Peyer's patch (tissue), 4 donors: ENCODE measurements around the gene CREB3L2. TPM values are rescaled to one million over a fixed set of nuclear protein-coding genes. Genes with fewer than 3 reads are reported as not detected.

Experiments
- DNase-seq, 3 donors: peaks; one replicate each; pipeline ENCODE4 v3.0.0-alpha.2; 2017 to 2019
- H3K27ac ChIP-seq, 4 donors: fragments of 200-600 bp; sonication (generic); one replicate each; pipeline ENCODE4 v1.5.1; 2016 to 2019
- H3K27me3 ChIP-seq, 2 donors: fragments of 200-600 bp; sonication (generic); one replicate each; pipeline ENCODE4 v1.5.1; 2019
- H3K36me3 ChIP-seq, 3 donors: fragments of 200-600 bp; sonication (generic); one replicate each; pipeline ENCODE4 v1.5.1; 2016 to 2019
- H3K4me1 ChIP-seq, 4 donors: fragments of 200-600 bp; sonication (generic); one replicate each; pipeline ENCODE4 v1.5.1; 2016 to 2019
- H3K4me3 ChIP-seq, 4 donors: fragments of 200-600 bp; sonication (generic); 1 replicate in 3 of 4; 2 replicates in 1 of 4; pipeline ENCODE4 v1.5.1; 2016 to 2019; ENCODE audit warnings: mild to moderate bottlenecking in 1 of 4
- H3K9me3 ChIP-seq, 4 donors: fragments of 200-600 bp; sonication (generic); one replicate each; pipeline ENCODE4 v1.5.1; 2016 to 2019; ENCODE audit warnings: mild to moderate bottlenecking in 1 of 4
- POLR2A ChIP-seq, 2 donors: fragments of 450-650 bp; IDR thresholded peaks; one replicate each; pipeline ENCODE4 v1.5.1; 2017; ENCODE audit warnings: antibody characterized with exemption in 2 of 2, mild to moderate bottlenecking in 2 of 2, moderate library complexity in 2 of 2
- total RNA-seq, 4 donors: library from RNA; depleted of rRNA; stranded (reverse); fragments of >200 nt; gene quantifications; one replicate each; pipeline ENCODE4 v1.1.0, GENCODE V29; 2016
- TF ChIP-seq, protein P1 (sequence below), 6 experiments: fragments of 450-650 bp in 4 of 6; fragments of 200-600 bp in 2 of 6; sonication (generic) in 1 of 6; IDR thresholded peaks; one replicate each; pipeline ENCODE4 v1.5.1; 2017 to 2019; ENCODE audit warnings: antibody characterized with exemption in 6 of 6, mild to moderate bottlenecking in 3 of 6, moderate library complexity in 1 of 6

Gene CREB3L2
- total RNA-seq, 4 donors from 2014 or later, result 20.6 to 42.7 (median 33.6) TPM

DNA sequence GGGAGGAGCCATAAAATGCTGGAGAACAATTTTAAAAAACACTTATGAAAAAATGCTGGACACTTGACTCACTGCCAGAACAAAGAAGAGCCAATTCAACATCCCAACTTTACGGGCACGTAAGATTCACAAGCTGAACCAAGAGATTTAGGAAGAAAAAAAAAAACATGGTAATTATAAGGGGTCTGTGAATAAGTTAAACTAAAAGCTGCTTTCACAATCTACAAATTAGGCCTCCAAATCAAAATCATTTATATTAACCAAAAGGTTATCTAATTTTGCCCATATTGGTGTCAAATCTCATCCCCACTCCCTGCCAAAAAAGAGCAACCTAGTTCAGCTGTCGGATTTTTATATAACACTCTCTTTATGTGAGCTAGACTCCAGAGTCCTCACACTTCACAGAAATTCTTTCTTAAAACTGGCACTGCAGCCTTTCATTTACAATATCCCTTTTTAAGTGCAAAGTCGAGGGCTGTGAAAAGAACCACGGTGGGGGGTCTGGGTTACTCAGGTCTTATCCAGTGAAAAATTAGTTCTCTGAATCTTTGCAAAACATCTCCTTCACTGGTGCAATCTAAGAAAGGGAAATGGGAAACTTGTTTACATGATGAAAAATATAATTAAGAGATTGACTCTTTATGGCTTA, 124.7 kb downstream of the CREB3L2 start:
- Histone ChIP-seq H3K27ac (no peak overlapping the region), H3K36me3 (peaks cover 0 to 75% (median 7%) of the 10 kb centered on the region in 3 donors), H3K4me3 (no peak overlapping the region), H3K9me3 (no peaks in the 10 kb centered on the region), H3K27me3 (no peaks in the 10 kb centered on the region), H3K4me1 (no peaks in the 10 kb centered on the region)
- TF ChIP-seq POLR2A (IDR thresholded peaks at IDR 0.05), result no peak
- TF ChIP-seq, protein P1, sequence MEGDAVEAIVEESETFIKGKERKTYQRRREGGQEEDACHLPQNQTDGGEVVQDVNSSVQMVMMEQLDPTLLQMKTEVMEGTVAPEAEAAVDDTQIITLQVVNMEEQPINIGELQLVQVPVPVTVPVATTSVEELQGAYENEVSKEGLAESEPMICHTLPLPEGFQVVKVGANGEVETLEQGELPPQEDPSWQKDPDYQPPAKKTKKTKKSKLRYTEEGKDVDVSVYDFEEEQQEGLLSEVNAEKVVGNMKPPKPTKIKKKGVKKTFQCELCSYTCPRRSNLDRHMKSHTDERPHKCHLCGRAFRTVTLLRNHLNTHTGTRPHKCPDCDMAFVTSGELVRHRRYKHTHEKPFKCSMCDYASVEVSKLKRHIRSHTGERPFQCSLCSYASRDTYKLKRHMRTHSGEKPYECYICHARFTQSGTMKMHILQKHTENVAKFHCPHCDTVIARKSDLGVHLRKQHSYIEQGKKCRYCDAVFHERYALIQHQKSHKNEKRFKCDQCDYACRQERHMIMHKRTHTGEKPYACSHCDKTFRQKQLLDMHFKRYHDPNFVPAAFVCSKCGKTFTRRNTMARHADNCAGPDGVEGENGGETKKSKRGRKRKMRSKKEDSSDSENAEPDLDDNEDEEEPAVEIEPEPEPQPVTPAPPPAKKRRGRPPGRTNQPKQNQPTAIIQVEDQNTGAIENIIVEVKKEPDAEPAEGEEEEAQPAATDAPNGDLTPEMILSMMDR (IDR thresholded peaks at IDR 0.05), result no peak
- DNase-seq, result no peak

DNA sequence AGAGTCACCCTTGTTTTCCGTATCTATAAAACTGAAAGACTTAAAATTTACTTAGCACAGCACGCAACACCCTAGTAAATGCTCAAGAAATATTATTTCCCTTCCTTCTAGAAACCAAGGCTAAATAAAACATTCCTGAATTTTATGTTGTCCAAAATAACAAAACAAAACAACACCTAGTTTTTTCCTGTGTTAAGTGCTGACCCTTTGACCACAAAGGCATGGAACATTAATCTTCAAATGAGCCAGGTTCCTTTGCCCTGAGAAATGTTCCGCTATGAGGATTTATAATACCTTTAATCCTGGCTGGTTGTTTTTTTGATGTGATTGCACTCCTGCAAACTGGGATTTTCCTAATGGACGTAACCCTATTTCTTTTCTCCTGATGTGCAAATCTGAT, 126.1 kb downstream of the CREB3L2 start:
- no peaks in the 10 kb centered on the region for H3K27me3 ChIP-seq
- TF ChIP-seq, protein P1 (IDR thresholded peaks at IDR 0.05), result no peak
- TF ChIP-seq POLR2A (IDR thresholded peaks at IDR 0.05), result no peak
- H3K36me3 ChIP-seq, result peaks cover 0 to 64% (median 0%) of the 10 kb centered on the region in 3 donors
- H3K9me3 ChIP-seq, result no peaks in the 10 kb centered on the region
- DNase-seq, result no peak
- H3K27ac ChIP-seq, result no peak overlapping the region
- H3K4me3 ChIP-seq, result no peak overlapping the region
- no peaks in the 10 kb centered on the region for H3K4me1 ChIP-seq

DNA sequence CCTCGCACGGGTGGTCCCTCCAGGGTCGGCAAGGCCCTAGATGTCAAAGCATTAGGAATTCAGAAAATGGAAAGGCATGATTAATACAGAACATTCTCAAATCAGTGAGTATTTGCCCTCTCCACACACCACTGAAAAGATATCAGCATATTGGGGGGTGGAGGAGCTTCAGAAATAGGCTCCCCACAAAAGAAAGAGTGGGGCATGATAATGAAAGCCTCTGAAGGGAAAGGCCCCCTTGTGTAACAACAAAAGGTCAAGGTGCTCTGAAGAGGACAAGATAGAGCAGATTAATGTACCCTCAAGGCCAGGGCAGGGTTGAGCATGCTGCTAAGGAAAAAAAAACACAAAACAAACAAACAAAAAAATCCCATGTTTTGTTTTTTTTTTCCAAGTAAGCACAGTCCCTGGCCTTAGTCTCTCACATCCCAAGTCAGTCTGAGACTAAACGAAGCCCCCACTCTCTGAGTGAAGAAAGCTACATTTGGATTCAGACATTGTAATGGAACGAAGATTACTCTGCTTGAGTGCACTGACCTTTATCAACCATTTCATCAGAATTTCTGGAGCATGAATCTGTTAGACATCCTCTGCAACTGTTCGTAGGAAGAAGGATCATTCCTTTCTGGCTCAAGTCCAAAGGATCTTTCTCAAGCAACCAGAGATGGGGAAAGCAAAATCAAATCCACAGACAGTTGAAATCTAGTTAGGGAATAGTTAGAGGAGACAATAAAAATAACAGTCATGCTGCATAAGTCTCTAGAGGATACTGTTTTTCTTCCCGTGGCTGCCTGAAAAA, 127.7 kb downstream of the CREB3L2 start:
- Histone ChIP-seq H3K27ac (no peak overlapping the region), H3K4me1 (no peaks in the 10 kb centered on the region), H3K36me3 (peaks cover 0 to 49% (median 0%) of the 10 kb centered on the region in 3 donors), H3K9me3 (no peaks in the 10 kb centered on the region), H3K27me3 (no peaks in the 10 kb centered on the region), H3K4me3 (no peak overlapping the region)
- TF ChIP-seq, protein P1 (IDR thresholded peaks at IDR 0.05), result no peak
- no peak for TF ChIP-seq POLR2A (IDR thresholded peaks at IDR 0.05)
- no peak for DNase-seq

DNA sequence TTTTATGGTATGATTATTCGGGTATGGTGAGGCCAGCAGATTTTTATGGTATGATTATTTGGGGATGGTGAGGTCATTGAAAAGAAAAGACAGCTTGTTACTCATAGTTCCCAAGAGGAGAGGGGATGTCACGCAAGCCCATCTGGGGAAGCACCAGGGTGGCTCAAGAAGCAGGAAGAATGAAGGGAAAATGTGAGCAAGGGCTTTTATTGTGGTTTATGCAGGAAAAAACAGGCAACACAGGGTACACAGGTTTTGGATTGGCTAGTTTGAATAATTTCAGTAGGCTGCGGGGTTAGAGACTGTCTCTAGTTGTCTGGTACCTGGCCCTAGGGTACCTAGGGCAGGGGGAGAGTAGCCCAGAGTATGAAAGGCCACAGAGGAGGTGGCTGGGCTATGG, 128.4 kb downstream of the CREB3L2 start:
- Histone ChIP-seq H3K36me3 (peaks cover 0 to 43% (median 0%) of the 10 kb centered on the region in 3 donors), H3K27me3 (no peaks in the 10 kb centered on the region), H3K4me1 (no peaks in the 10 kb centered on the region), H3K27ac (no peak overlapping the region), H3K9me3 (no peaks in the 10 kb centered on the region), H3K4me3 (no peak overlapping the region)
- DNase-seq, result no peak
- TF ChIP-seq POLR2A (IDR thresholded peaks at IDR 0.05), result no peak
- TF ChIP-seq, protein P1 (IDR thresholded peaks at IDR 0.05), result no peak

DNA sequence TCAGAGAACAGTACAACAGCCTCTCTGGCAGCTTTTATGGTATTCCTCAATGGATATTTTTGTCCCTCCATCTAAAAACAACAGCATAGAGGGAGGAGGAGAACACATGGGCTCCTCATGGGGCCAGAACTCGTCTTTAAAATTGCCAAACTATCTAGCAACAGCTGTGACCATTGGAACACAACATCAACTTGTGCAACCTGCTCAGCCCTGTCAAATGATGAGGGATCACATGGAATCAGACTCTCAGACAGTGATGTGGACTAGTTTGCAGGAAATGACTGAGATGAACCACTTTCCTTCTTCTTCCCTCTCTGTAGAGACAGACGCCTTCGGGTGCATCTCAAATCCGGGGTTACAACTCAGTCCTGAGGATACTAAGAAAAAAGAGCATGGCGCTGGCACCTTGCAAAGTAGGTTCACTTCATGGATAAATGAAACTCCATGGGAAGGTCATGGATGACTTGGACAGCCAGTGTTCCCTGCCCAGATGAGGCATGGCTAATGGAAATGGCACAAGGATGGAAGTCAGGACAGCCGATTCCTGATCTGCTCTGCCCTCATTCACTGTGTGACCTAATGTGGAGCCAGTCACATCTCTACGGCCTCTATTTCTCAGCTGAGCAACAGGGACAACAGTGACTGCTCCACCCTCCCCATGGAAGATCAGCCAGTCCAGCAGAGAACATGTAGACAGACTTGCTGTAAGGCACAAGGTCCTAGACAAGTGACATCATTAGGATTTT, 130.5 kb downstream of the CREB3L2 start:
- Histone ChIP-seq H3K27ac (no peak overlapping the region), H3K4me1 (no peaks in the 10 kb centered on the region), H3K4me3 (no peak overlapping the region), H3K36me3 (peaks cover 0 to 44% (median 0%) of the 10 kb centered on the region in 3 donors), H3K9me3 (no peaks in the 10 kb centered on the region), H3K27me3 (no peaks in the 10 kb centered on the region)
- TF ChIP-seq POLR2A (IDR thresholded peaks at IDR 0.05), result no peak
- TF ChIP-seq, protein P1 (IDR thresholded peaks at IDR 0.05), result no peak
- no peak for DNase-seq
